Measurements from ENCODE around the gene GRID1. TPM values are rescaled to one million over a fixed set of nuclear protein-coding genes. Genes with fewer than 3 reads are reported as not detected.
"Not testable (repeated sequence)": the region's sequence is repeated elsewhere in the genome, so short reads cannot be mapped to it uniquely, and the experiment has no call there.

Gene GRID1
- total RNA-seq, 1 donor from 2014 or later, result 1.4 TPM

DNA sequence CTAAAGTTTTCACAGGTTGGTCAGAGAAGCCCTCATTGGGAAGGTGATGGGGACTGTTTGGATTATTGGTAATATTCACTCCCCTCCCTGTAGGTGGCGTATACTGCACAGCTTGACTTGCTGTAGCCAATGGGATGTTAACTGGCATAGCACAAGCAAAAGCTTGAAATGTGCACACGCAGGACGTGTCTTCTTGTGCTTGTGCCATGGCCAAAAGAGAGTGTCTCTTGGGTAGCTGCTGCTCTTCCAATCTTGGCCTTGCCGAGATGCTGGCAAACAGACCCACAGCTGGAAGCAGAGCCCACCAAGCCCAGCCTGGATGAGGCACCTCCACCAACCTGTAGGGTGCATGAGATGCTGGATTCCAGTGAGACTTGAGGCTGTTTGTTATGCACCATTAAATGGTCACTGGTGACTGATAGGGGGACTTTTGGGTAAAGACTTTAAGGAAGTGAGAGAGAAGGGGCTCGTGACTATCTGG is 266.0 kb downstream of the GRID1 start:
- H3K36me3 ChIP-seq, result no peaks in the 10 kb centered on the region
- H3K4me1 ChIP-seq, result no peaks in the 10 kb centered on the region
- no peak for DNase-seq (ENCODE audit: low spot score in 2 of 2)
- TF ChIP-seq, protein P1, sequence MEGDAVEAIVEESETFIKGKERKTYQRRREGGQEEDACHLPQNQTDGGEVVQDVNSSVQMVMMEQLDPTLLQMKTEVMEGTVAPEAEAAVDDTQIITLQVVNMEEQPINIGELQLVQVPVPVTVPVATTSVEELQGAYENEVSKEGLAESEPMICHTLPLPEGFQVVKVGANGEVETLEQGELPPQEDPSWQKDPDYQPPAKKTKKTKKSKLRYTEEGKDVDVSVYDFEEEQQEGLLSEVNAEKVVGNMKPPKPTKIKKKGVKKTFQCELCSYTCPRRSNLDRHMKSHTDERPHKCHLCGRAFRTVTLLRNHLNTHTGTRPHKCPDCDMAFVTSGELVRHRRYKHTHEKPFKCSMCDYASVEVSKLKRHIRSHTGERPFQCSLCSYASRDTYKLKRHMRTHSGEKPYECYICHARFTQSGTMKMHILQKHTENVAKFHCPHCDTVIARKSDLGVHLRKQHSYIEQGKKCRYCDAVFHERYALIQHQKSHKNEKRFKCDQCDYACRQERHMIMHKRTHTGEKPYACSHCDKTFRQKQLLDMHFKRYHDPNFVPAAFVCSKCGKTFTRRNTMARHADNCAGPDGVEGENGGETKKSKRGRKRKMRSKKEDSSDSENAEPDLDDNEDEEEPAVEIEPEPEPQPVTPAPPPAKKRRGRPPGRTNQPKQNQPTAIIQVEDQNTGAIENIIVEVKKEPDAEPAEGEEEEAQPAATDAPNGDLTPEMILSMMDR (IDR thresholded peaks at IDR 0.05), result peak in 1 of 3 experiments; percentile 16
- no peak overlapping the region for H3K4me3 ChIP-seq
- intact Hi-C loops (cut with DNase I), result no loop called here
- H3K27ac ChIP-seq, result no peak overlapping the region
- H3K27me3 ChIP-seq, result no peaks in the 10 kb centered on the region
- no peaks in the 10 kb centered on the region for H3K9me3 ChIP-seq

DNA sequence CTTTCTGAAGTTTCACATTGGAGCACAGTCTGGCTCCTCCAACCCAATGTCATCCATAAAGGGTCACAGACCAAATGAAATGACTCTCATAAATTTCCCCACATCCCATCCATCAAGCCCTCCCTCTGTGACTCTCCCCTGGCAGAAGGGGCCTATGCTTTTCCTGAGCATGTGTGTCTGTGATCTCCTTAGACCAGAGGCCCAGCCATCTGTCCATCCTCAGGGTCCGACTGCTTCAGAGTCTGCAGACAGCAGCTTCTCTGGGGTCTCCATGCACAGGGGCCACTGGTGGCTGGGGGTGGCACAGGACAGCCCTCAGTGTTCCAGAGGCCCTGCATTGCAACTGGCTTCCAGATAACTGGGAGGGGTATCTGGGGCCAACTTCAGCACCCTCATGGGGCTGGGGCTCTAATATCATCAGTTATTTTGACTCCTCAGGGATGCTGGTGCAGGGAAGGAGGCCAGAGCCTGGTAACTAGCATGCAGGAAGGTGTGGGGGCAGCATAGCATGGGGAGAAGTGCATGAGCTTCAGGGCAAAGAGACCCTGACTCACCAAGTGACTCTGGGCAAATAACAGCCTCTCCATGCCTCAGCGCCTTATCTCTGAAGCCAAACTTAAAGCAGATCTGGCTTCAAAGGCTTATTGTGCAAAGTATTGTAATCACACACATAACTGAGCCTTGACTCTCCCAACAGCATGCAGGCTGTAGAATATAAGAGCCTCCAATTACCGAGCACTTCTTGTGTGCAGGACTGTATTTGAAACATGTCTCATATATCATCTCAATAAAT is 266.9 kb downstream of the GRID1 start:
- no peak overlapping the region for H3K4me3 ChIP-seq
- no peak for DNase-seq (ENCODE audit: low spot score in 2 of 2)
- no peaks in the 10 kb centered on the region for H3K27me3 ChIP-seq
- no peaks in the 10 kb centered on the region for H3K9me3 ChIP-seq
- TF ChIP-seq, protein P1 (IDR thresholded peaks at IDR 0.05), result no peak
- intact Hi-C loops (cut with DNase I), result no loop called here
- no peaks in the 10 kb centered on the region for H3K36me3 ChIP-seq
- no peak overlapping the region for H3K27ac ChIP-seq
- no peaks in the 10 kb centered on the region for H3K4me1 ChIP-seq

DNA sequence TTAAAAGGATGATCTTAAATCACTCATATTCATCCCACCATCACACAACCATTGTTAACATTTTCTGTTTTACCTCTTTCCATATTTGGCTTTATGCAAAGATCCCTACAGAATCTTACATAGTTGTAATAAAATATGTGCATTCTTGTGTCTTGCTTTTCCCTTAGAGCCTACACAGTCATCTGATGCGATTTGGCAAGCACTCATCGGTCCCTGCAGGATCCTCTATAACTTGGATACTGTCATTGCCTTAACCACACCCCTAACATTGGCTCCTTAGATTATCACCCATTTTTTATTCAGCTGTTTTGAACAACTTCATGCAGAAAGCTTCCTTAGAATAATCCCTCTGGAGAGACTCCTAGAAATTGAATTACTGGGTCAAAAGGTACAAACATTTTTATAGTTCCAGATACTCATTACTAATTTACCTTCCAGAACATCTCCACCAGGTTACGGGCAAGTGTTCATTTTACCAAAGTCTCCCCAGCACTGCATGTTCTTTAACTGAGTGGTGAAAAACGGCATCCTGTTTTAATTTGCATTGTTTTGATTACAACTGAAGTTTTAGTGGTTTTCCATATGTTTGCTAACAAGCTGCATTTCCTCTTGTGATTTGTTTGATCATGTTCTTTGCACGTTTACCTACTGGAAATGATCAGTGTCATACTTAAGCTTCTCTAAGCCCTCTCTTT is 268.3 kb downstream of the GRID1 start:
- intact Hi-C loops (cut with DNase I), result no loop called here
- TF ChIP-seq, protein P1 (IDR thresholded peaks at IDR 0.05), result no peak

DNA sequence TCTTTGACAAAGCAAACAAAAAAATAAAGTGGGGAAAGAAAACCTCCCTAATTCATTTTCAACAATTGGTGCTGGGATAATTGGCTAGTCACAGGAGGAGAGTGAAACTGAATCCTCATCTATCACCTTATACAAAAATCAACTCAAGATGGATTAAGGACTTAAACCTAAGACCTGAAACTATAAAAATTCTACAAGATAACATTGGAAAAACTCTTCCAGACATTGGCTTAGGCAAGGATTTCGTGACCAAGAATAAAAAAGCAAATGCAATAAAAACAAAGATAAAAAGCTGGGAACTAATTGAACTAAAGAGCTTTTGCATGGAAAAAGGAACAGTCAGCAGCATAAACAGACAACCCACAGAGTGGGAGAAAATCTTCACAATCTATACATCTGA is 271.5 kb downstream of the GRID1 start:
- DNase-seq (ENCODE audit: low spot score in 2 of 2); H3K9me3 ChIP-seq; H3K4me1 ChIP-seq; H3K36me3 ChIP-seq; H3K4me3 ChIP-seq; H3K27ac ChIP-seq; intact Hi-C loops (cut with DNase I); H3K27me3 ChIP-seq: not testable (repeated sequence)

More for the DNA sequence above, 268.3 kb downstream of the GRID1 start:
- Histone ChIP-seq H3K9me3 (no peaks in the 10 kb centered on the region), H3K4me3 (no peak overlapping the region), H3K27ac (no peak overlapping the region), H3K36me3 (no peaks in the 10 kb centered on the region), H3K27me3 (no peaks in the 10 kb centered on the region), H3K4me1 (no peaks in the 10 kb centered on the region)
- DNase-seq (ENCODE audit: low spot score in 2 of 2), result no peak

DNA sequence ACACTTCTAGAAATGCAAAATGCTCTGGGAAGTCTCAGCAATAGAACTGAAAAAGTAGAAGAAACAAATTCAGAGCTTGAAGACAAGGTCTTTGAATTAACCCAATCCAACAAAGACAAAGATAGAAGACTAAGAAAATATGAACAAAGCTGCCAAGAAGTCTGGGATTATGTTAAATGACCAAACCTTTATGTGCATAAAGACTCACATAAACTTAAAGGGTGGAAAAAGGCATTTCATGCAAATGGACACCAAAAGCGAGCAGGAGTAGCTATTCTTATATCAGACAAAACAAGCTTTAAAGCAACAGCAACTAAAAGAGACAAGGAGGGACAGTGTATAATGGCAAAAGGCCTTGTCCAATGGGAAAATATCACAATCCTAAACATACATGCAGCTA is 274.3 kb downstream of the GRID1 start:
- H3K4me1 ChIP-seq; H3K36me3 ChIP-seq; H3K9me3 ChIP-seq; H3K4me3 ChIP-seq; H3K27ac ChIP-seq; DNase-seq (ENCODE audit: low spot score in 2 of 2); H3K27me3 ChIP-seq; intact Hi-C loops (cut with DNase I): not testable (repeated sequence)

DNA sequence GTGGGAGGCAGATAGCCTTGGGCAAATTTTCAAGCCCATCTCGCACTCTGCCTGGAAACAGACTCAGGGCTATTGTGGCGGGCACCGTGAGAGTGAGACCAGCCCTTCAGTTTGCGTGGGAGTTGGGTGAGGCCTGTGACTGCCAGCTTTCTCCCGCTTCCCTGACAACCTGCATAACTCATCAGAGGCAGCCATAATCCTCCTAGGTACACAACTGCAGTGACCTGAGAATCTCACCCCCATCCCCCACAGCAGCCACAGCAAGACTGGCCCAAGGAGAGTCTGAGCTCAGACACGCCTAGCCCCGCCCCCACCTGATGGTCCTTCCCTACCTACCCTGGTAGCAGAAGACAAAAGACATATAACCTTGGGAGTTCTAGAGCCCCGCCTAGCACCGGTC is 275.4 kb downstream of the GRID1 start:
- H3K27ac ChIP-seq, result no peak overlapping the region
- TF ChIP-seq, protein P1 (IDR thresholded peaks at IDR 0.05), result no peak
- H3K9me3 ChIP-seq, result no peaks in the 10 kb centered on the region
- no peak for DNase-seq (ENCODE audit: low spot score in 2 of 2)
- no peaks in the 10 kb centered on the region for H3K4me1 ChIP-seq
- intact Hi-C loops (cut with DNase I), result no loop called here
- H3K36me3 ChIP-seq, result no peaks in the 10 kb centered on the region
- H3K4me3 ChIP-seq, result no peak overlapping the region
- no peaks in the 10 kb centered on the region for H3K27me3 ChIP-seq
